Measurements from ENCODE around the gene STX2. TPM values are rescaled to one million over a fixed set of nuclear protein-coding genes. Genes with fewer than 3 reads are reported as not detected.
A peak's percentile ranks its signal among the peaks of the same experiment; 100 is the strongest.

Gene STX2
- total RNA-seq, 4 donors from 2014 or later, result 1.2 to 14.1 (median 4.1) TPM

GRCh38 chr12:130780880-130781575 lies 58.0 kb downstream of the STX2 start:
- peaks cover 0 to 10% (median 0%) of the 10 kb centered on the region in 4 donors for H3K27me3 ChIP-seq
- TF ChIP-seq CTCF (IDR thresholded peaks at IDR 0.05) (no peak), POLR2A (IDR thresholded peaks at IDR 0.05) (no peak)
- intact Hi-C loops (cut with DNase I), result no loop called here
- no peak overlapping the region for H3K4me3 ChIP-seq
- H3K4me1 ChIP-seq, result peaks cover 5 to 20% (median 9%) of the 10 kb centered on the region in 3 donors
- peaks cover 0 to 22% (median 0%) of the 10 kb centered on the region in 3 donors for H3K36me3 ChIP-seq
- peaks cover 0 to 8% (median 7%) of the 10 kb centered on the region in 3 donors for H3K9me3 ChIP-seq
- H3K27ac ChIP-seq, result no peak overlapping the region
- 85 to 91% methylated on average over 8 to 13 of the region's 28 CpGs for WGBS, 2 donors
- DNase-seq, result no peak

GRCh38 chr12:130780325-130780724 lies 58.7 kb downstream of the STX2 start:
- TF ChIP-seq POLR2A (IDR thresholded peaks at IDR 0.05) (no peak), CTCF (IDR thresholded peaks at IDR 0.05) (no peak)
- Histone ChIP-seq H3K27me3 (peaks cover 0 to 17% (median 0%) of the 10 kb centered on the region in 4 donors), H3K36me3 (peaks cover 0 to 15% (median 0%) of the 10 kb centered on the region in 3 donors), H3K27ac (no peak overlapping the region), H3K9me3 (peaks cover 0 to 7% (median 5%) of the 10 kb centered on the region in 3 donors), H3K4me3 (no peak overlapping the region), H3K4me1 (peaks cover 8 to 25% (median 13%) of the 10 kb centered on the region in 3 donors)
- 73% methylated on average over 7 of the region's 10 CpGs; no CpG with 5 or more reads in 1 of the 2 donors for WGBS, 2 donors
- DNase-seq, result no peak
- intact Hi-C loops (cut with DNase I), result no loop called here

- WGBS, 2 donors, result 94 to 100% methylated on average over 4 to 5 of the region's 5 CpGs
- Histone ChIP-seq H3K27me3 (peaks cover 0 to 26% (median 0%) of the 10 kb centered on the region in 4 donors), H3K4me1 (peaks cover 8 to 20% (median 13%) of the 10 kb centered on the region in 3 donors), H3K9me3 (no peaks in the 10 kb centered on the region), H3K36me3 (peaks cover 0 to 5% (median 0%) of the 10 kb centered on the region in 3 donors), H3K27ac (no peak overlapping the region), H3K4me3 (no peak overlapping the region)
- DNase-seq, result no peak
- intact Hi-C loops (cut with DNase I), result no loop called here
- TF ChIP-seq POLR2A (IDR thresholded peaks at IDR 0.05) (no peak), CTCF (IDR thresholded peaks at IDR 0.05) (no peak)
Measured at GRCh38 chr12:130778776-130779175, 60.3 kb downstream of the STX2 start.

GRCh38 chr12:130776857-130777339 lies 62.2 kb downstream of the STX2 start:
- Histone ChIP-seq H3K27me3 (peaks cover 0 to 32% (median 0%) of the 10 kb centered on the region in 4 donors), H3K27ac (no peak overlapping the region), H3K9me3 (no peaks in the 10 kb centered on the region), H3K36me3 (no peaks in the 10 kb centered on the region), H3K4me1 (peaks cover 8 to 15% (median 13%) of the 10 kb centered on the region in 3 donors), H3K4me3 (peak overlapping the region in 2 of 4 donors; percentile 23 to 58)
- 74 to 76% methylated on average over 10 to 11 of the region's 11 CpGs for WGBS, 2 donors
- TF ChIP-seq CTCF (IDR thresholded peaks at IDR 0.05) (no peak), POLR2A (IDR thresholded peaks at IDR 0.05) (no peak)
- intact Hi-C loops (cut with DNase I), result no loop called here
- no peak for DNase-seq
